Measurements from ENCODE around the gene AFF3. TPM values are rescaled to one million over a fixed set of nuclear protein-coding genes. Genes with fewer than 3 reads are reported as not detected.

AFF3 gene
- total and polyA plus RNA-seq, 10 of the 15 experiments (the other 5 are each of a cell fraction or from before 2014, with no cell fraction given) = 0.26 to 5.5 (median 3.0) TPM

- H2AFZ ChIP-seq (ENCODE audit: control insufficient read depth, low read depth, low read length) = no peak overlapping the region
- DNase-seq (ENCODE audit: low read depth, low spot score) (no peak), FAIRE-seq (no peak), ATAC-seq (no peak)
- WGBS (ENCODE audit: insufficient coverage, insufficient replicate concordance, low lambda C conversion rate, missing lambda C conversion rate) = 54% methylated on average over 4 of the region's 4 CpGs
- ChIA-PET POLR2A (no interaction called here), SMC1A (ENCODE audit: uncharacterized antibody, unreplicated experiment) (interaction anchor here (0.8 kb wide), 1 partner anchor 10 kb away, joined by 3 read pairs; no protein-coding TSS in a partner anchor), RAD21 (ENCODE audit: unreplicated experiment) (no interaction called here), CTCF (no interaction called here)
- no peaks in the 10 kb centered on the region for H4K20me1 ChIP-seq (ENCODE audit: control insufficient read depth, insufficient read depth)
- H3K9me3 ChIP-seq (replicated peaks; ENCODE audit: control insufficient read depth, insufficient read depth, low read length) = no peaks in the 10 kb centered on the region; the same call in 2 of the 3 replicates
- no peak overlapping the region for H3K27ac ChIP-seq (ENCODE audit: control insufficient read depth, insufficient read depth)
- no peaks in the 10 kb centered on the region for H3K4me1 ChIP-seq (ENCODE audit: control insufficient read depth, insufficient read depth, low read length)
- BruUV-seq (replicated peaks) = no TSS peak
- no peak for TF ChIP-seq NFYB (IDR thresholded peaks at IDR 0.05; ENCODE audit: insufficient read depth, low read depth, low read length)
- no peak for TF ChIP-seq STAT1 (conservative IDR thresholded peaks at IDR 0.05)
- TF ChIP-seq NRF1 (conservative IDR thresholded peaks at IDR 0.05; ENCODE audit: low read depth, low read length) = no peak
- TF ChIP-seq ATF7 (IDR thresholded peaks at IDR 0.05; ENCODE audit: low read depth) = no peak
- TF ChIP-seq POLR2AphosphoS2 (IDR thresholded peaks at IDR 0.05; ENCODE audit: low read depth, low read length) = no peak
- TF ChIP-seq GABPA (IDR thresholded peaks at IDR 0.05; ENCODE audit: low read depth) = no peak
- TF ChIP-seq RELA (IDR thresholded peaks at IDR 0.05; ENCODE audit: borderline replicate concordance, partially characterized antibody) = no peak
- no peak for TF ChIP-seq IRF5 (IDR thresholded peaks at IDR 0.05; ENCODE audit: borderline replicate concordance)
- in situ Hi-C loops (cut with MboI) (no loop called here), intact Hi-C loops (cut with micrococcal nuclease; ENCODE audit: unreplicated experiment) (no loop called here)
- no peaks in the 10 kb centered on the region for H3K79me2 ChIP-seq (ENCODE audit: control insufficient read depth, insufficient read depth, low read length)
- H3K9ac ChIP-seq (ENCODE audit: control insufficient read depth, insufficient read depth, low read length) = no peak overlapping the region
- no peak overlapping the region for H3K4me2 ChIP-seq (ENCODE audit: control insufficient read depth, insufficient read depth)
- no peaks in the 10 kb centered on the region for H3K36me3 ChIP-seq (ENCODE audit: control insufficient read depth in 2 of 2, insufficient read depth in 2 of 2, low read length in 1 of 2)
- no peak overlapping the region for H3K4me3 ChIP-seq
- no peaks in the 10 kb centered on the region; a peak in 1 of 4 replicates for H3K27me3 ChIP-seq (replicated peaks in 1 of 2; ENCODE audit: control insufficient read depth in 2 of 2, insufficient read depth in 2 of 2, low read length in 1 of 2)
These were observed 341.0 kb downstream of the AFF3 start for GRCh38 chr2:99801327-99801901.

Measured in GM12878 (cell line).